IMR-90 (cell line): ENCODE results near the gene SLC39A11.

Experiments
- TF ChIP-seq, protein P1 (sequence below): conservative IDR thresholded peaks from 2 replicates; pipeline ENCODE4 v1.5.1; 2012; ENCODE audit warnings: mild to moderate bottlenecking, low read depth, low read length, improper control_type of control experiment
- TF ChIP-seq, protein P2 (sequence below): fragments of 150-350 bp; IDR thresholded peaks from 2 replicates; pipeline ENCODE4 v1.6.1; 2017; ENCODE audit warnings: mild to moderate bottlenecking, antibody characterized with exemption, low read length, low read depth

DNA sequence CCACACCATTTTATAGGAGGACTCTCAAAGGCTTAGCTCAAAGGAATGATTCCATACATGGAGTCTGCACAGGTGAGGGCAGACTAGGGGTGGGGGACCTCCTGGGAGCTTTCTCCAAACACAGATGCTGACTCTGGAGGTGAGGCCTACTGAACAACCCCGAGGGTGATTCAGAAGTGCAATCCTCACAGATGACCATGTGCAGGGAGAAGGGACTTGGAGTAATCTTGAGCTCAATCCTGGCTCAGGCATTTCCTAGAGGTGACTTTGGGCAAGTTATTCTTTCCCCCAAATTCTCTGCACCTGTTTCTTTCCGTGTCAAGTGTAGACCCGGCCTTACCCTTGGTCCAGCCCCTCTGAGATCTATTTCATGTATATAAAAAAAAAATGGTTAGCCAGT, 401.5 kb downstream of the SLC39A11 start:
- TF ChIP-seq, protein P1, sequence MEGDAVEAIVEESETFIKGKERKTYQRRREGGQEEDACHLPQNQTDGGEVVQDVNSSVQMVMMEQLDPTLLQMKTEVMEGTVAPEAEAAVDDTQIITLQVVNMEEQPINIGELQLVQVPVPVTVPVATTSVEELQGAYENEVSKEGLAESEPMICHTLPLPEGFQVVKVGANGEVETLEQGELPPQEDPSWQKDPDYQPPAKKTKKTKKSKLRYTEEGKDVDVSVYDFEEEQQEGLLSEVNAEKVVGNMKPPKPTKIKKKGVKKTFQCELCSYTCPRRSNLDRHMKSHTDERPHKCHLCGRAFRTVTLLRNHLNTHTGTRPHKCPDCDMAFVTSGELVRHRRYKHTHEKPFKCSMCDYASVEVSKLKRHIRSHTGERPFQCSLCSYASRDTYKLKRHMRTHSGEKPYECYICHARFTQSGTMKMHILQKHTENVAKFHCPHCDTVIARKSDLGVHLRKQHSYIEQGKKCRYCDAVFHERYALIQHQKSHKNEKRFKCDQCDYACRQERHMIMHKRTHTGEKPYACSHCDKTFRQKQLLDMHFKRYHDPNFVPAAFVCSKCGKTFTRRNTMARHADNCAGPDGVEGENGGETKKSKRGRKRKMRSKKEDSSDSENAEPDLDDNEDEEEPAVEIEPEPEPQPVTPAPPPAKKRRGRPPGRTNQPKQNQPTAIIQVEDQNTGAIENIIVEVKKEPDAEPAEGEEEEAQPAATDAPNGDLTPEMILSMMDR, result no peak
- TF ChIP-seq, protein P2, sequence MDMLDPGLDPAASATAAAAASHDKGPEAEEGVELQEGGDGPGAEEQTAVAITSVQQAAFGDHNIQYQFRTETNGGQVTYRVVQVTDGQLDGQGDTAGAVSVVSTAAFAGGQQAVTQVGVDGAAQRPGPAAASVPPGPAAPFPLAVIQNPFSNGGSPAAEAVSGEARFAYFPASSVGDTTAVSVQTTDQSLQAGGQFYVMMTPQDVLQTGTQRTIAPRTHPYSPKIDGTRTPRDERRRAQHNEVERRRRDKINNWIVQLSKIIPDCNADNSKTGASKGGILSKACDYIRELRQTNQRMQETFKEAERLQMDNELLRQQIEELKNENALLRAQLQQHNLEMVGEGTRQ, result no peak
